HG02588 (cell line): ENCODE data around the gene COL13A1.

Source experiments
- ATAC-seq: cut with Tn5 transposase; IDR thresholded peaks from one replicate; pipeline ENCODE4 v1.9.1; 2021; ENCODE audit warnings: mild to moderate bottlenecking, moderate library complexity; ENCODE audit not compliant: unreplicated experiment

The COL13A1 gene

DNA sequence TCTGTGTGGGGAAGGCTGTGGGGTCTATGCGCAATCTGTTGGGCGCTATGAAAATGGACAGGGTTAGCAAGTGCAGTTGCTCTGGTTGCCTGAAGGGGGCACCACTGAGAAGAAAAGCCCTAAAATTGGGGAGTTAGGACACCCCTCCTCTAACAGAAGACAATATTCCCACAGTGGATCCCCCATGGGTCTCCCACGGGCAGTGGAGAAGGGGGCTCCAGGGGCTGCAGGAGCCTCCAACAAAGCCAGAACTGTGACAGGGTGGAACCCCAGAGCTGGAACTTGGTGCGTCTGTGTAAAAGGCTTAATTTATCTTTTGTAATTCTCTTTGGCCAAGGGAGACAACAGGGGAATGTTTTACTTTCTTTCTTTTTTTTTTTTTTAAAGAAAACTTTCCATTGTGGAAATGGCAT, 12.5 kb upstream of the COL13A1 start:
- ATAC-seq, result no peak

DNA sequence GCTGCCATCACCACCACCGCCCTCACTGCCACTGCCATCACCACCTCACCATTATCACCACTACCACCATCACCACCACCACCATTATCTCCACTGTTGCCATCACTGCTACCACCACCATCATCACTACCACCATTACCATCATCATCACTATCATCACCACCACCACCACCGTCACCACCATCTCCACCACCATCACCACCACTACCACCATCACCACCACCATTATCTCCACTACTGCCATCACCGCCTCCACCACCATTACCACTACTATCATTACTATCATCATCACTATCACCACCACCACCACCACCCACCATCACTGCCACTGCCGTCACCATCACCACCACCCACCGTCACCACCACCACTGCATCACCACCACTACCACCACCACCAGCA, 9.9 kb upstream of the COL13A1 start:
- ATAC-seq, result no peak

DNA sequence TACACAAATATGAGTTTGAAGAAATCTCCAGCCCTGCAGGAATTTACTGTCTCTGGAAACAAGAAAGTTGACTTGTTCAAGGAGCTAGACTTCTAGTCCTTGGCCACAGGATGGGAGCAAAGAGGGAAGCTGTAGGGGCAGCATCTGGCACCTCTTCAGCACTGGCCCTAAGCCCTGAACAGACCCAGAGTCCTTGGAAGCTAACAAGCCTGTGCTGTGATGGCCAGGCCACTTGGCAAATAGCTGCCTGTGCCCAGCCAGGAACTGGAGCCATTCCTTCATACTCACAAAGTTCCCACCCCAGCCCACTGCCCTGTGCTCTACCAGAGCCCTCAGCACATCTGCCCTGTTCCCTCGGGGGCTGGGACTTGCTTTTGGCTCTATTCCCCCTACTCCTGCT, 9.4 kb upstream of the COL13A1 start:
- no peak for ATAC-seq

DNA sequence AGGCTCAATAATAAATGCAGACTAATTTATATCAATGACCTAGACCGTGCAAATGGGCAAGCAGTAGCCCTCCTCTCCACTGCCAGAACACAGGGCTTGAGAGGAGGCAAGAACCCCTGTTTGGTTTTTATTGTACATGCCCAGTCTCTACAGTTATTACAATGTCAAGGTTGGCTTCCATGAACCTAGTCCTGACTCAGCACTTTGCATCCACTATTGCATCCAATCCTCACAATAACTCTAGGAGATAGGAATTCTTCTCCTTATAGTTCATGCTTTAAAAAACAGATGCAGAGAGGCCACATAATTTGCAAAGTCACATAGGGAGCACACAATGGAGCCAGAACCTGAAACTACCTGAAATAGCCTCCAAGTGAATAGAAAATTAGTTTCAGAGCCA, 7.0 kb upstream of the COL13A1 start:
- no peak for ATAC-seq

DNA sequence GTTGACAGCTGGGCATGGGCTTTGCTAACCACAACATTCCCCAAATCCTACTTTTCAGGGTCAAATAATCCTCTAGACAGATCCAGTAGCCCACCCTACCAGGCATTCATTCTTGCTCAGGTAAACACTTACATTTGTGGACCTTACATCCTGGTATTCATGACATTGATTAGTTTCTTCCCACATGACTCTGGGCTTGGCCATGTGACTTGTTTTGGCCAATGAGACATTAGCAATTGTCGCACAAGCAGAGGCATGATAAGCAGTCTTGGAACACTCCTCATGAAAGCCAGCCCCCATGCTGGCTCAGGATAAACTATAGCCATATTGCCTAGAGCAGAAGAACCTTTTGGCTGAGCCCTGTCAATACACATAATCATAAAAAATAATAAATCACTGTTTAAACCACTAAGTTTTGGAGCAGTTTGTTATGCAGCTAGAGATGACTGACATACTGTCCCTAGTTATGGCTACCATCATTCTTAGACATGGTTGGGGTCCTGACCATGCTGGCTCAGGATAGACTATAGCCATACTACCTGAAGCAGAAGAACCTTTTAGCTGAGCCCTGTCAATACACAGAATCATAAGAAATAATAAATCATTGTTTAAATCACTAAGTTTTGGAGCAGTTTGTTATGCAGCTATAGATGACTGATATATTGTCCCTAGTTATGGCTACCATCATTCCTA, 6.3 kb upstream of the COL13A1 start:
- no peak for ATAC-seq

DNA sequence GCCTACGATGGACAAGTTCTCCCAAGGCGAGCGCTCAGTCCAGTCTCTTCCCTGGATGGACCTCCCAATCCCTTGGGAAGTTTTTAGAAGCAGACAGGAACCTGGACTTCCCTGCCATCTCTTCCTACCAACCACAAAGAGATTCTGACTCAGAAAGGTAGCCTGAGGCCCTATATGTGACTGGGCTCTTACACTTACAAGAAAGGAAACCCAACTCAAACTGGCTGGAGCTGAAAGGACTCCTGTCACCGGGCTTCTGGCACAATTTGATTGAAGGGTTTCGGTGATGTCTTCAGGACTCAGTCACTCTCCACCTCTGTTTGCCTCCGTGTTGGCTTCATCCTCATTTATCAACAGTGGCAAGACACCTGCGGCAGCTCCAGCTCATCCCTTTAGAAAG, 3.7 kb upstream of the COL13A1 start:
- ATAC-seq, result no peak

DNA sequence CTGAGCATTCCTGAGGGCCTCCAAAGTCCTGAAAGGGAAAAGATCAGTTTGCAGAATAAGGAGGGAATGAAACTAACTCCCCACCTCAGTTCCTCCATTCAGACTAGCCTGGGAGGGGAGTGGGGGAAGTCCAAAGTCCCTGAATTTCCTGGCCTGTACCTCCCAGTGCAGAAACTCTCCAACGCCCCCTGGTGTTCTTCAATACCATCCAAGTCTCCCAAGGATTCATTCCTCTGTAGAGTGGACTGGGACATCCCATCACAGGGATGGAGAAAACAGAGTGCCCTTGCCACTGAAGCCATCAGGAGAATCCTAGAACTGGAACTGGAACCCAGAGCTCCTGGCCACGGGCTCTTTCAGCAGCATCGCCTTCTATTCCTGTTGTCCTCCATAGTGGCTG, 1.6 kb upstream of the COL13A1 start:
- no peak for ATAC-seq

DNA sequence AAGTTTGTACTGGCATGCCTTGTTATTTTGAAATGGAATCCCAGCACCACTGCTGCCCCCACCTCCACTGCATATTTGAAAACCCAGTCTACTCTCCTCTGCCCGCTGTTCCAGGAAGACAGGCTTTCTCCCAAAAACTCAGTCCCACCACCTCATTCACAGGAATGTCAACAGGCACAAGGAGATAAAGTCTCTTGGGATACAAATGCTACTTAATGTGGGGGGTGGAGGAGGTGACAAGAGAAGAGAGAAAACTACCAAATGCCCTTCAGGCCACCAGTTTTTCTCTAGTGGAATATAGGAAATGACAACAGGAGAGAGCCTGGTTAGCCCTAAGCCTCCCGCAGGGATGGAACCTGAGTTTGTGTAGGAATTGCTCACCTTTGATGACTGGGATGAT, 1.0 kb upstream of the COL13A1 start:
- ATAC-seq, result no peak

DNA sequence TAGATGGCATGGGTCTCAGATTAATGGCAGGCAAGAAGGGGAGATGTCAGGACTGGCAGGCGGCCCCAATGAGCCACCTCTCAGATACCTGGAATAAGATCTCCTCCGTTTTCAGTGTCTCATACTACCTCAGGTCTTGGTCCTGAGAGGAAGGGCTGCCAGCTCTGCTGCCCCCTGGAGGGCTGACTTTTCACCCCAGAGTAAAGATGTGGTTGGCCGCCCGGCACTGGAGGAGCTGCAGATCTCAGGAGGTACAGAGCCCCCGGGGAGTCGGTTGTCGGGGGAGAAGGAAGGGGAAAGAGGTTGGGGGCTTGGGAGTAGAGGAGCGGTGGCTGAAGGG, 642 bp upstream of the COL13A1 start:
- ATAC-seq, result no peak

DNA sequence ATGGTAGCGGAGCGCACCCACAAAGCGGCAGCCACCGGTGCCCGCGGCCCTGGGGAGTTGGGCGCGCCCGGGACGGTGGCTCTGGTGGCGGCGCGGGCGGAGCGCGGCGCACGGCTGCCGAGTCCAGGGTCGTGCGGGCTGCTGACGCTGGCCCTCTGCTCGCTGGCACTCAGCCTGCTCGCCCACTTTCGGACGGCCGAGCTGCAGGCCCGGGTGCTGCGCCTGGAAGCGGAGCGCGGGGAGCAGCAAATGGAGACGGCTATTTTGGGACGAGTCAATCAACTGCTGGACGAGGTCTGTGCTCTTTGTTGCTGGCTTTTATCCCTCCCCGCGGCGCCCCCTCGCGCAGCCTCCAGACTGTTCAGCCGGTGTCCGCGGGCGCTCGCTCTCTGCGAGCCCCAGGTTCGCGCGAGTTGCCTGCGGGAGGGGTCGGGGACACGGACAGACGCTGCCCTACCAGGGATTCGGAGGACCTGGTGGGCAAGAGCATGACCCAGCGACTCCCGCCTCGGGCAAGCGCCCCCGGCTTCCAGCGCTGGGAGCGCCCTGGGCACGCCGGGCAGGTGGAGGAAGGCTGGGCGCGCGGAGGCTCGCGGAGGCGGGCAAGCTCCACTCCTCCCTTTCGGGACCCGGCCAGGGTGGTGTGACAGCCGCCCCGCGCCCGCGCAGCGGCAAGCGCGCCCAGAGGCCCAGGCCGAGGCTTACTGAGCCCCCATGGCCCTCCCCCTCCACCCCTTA, 887 bp downstream of the COL13A1 start:
- ATAC-seq, result no peak

DNA sequence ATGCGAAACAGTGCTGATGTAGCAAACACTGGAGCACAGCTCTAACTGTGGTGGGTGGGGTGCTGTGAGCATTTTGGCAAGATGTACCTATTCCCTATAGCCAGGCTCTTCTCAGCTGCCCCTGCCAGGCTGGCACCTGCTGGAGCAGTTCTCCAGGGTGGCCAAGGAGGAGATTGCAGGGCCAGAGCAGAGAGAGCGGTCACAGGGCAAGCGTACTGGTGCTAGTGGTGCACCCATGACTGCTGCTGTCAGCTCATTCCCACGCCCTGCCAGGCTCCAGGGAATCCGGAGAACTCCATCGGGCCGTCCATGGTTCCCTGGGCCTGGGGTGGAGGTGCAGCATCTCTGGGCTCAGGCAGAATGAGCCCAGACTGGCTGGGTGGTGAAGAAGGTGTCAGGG, 2.1 kb downstream of the COL13A1 start:
- no peak for ATAC-seq

DNA sequence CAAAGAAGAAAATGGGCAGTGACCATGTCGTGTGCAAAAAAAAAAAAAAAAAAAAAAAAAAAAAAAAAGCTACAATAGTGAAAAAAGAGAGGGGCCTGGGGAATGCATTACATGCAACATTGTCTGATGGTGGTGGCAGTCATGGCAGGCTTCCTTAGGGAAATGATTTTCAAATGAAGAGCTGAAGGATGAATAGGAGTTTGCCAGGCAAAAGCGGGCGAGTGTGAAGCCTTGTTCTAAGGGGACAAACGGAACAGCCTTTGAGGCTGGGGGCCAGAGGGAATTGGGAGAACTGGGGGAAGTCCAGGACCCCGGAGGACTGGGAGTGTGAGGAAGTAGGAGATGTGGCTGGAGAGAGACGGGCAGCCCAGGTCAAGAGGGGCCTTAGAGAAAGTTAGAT, 3.1 kb downstream of the COL13A1 start:
- ATAC-seq, result no peak

DNA sequence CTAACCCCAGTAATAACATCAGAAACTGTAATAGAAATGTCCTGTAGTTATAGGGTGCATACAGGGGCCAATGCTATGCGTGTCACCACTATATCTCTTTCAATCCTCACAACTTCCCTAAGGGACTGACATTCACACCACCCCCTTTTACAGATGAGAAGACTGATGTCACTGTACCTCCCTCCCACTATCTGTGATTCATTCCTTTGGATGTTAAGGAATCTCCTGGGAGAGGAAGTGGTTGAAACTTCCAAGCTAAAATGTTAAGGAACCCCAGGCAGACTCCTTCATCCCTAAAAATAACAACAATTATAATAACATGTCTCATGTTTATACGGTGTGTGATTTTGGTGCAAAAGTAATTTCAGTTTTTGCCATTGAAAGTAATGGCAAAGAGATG, 5.4 kb downstream of the COL13A1 start:
- ATAC-seq, result no peak

DNA sequence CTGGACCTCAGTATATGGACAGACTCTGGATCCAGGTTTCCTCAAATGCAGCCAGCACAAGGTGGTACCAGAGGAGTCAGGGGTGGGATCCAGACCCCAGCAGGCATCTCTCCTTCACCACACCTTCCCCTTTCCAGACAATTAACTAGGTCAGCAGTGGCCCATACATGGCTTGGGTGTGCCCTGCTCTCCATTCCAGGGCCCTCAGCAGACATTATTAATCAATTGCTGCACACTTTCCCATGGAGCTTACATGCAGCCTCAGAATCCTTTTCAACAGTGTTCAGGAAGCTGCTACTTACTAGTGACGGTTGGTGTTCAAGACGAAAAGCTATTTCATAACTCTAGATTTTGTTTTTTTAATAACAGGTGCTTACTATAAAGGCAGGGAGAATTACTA, 6.0 kb downstream of the COL13A1 start:
- ATAC-seq, result no peak

DNA sequence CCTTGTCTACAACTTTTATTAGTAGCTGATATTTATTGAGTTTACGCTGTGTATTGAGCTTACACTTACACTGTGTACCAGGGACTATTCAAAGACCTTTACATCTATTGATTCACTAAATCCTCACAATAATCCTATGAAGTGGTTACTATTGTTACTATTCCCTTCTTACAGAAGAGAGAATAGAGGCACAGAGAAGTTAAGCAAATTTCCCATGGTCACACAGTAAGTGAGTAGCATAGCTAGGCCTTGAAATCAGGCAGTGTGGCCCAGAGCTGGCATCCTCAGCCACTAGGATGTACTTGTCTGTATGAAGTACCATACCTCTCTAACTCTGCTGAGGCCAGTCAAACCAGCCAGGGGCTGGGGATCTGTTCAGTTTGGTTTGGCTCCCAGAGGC, 7.6 kb downstream of the COL13A1 start:
- ATAC-seq, result no peak

DNA sequence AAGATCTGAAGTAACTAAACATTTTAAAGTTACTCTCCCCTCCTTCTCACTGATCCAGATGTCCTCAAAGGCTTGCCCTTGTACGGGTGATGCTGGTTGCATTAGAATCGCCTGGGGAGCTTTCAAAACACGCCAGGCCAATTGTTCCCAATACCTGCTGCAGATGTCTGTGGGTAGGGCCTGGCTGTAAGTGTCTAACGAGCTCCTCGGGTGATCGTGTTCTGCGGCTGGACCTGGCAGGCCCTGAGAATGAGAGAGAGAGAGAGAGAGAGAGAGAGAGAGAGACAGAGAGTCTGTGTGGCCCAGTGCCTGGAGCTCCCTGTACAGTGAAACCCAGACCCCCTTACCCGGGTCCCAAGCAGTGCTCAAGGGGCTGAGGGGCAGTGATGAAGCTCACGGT, 8.4 kb downstream of the COL13A1 start:
- no peak for ATAC-seq

DNA sequence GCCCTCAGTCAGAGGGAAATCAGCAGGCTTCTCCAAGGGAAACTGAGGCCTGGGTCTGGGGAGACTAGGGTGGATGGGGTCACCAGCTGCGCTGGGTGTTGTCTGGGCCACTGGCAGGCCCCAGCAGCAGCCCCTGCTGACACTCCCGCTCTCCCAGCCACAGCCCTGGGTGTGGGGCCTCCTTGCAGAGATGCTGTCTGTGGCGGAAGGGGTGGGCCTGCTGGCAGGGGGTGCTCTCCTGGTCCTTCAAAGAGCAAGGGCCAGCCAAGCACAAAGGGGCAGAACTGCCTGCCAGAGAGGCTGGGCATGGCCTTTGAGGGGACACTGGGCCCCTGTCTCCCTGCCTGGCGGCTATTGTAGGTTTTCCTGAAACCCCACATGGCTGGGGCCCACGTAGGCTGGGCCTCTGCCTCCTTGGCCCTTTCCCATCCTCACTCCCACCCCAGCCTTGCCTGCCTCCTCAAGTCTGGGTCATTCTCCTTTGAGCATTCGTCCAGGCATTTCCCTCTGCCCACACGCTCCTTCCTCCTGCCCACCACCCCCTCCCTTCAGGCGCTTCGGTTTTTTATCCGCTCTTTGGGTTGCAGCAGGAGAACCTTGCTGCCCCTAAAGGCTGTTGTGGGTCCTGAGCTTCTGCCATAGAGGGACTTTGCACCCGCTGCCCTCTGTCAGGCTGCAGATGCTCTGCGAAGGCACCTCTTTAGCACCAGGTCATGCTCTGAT, 9.1 kb downstream of the COL13A1 start:
- no peak for ATAC-seq

DNA sequence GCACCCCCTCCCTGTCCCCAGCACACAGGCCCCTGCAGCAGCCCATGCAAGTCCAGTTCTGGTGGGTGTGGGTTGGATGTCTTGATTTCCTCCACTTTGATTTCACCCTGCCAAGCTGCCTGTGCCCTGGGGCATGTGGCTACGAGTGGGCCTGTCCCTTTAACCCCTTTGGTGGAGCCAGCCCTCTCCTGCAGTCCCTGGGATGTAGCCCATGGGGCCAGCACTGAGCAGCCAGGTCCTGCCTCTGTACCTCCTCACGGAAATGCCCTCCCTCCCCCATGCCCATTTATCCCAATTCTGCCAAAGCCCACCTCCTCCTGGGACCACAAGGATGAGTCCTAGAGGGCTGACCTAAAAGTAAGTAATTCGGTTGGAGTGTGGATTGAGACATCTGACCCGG, 11.9 kb downstream of the COL13A1 start:
- ATAC-seq, result no peak

DNA sequence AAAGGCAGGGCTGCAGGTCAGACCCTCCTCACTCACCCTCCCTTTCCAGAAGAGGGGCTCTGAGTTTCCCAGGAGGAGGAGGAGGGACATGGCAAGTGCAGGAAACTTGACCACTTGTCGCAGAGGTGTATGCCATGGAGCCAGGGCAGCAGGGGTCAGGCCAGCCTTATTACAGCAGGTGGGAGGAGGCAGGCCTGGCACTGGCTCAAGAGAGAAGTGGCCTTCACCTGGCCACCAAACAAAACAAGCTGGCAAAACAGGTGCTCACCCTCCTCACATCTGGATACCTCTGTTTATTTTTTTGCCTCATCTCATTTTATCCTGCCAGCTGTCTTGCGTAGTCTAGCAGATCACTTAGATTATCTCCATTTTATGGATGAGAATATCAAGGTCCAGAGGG, 12.5 kb downstream of the COL13A1 start:
- no peak for ATAC-seq

DNA sequence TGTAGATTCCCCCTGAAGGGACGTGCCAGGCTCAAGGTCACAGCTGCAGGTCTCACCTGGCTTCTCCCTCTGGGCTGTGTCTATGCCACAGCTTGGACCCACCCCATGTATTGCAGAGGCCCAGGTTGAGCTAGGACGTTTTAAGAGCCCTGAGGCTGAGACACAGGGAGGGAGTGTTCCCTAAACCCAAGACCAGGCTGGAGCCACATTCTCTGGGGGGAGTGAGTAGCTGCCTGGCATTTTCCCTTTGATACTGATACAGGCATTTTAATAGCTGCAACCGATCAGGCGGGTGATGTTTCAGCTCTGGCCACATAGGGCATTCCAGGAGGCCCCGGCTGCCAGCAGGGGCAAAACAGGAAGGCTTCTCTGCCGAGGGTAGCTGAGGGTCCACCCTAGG, 13.4 kb downstream of the COL13A1 start:
- ATAC-seq, result no peak

DNA sequence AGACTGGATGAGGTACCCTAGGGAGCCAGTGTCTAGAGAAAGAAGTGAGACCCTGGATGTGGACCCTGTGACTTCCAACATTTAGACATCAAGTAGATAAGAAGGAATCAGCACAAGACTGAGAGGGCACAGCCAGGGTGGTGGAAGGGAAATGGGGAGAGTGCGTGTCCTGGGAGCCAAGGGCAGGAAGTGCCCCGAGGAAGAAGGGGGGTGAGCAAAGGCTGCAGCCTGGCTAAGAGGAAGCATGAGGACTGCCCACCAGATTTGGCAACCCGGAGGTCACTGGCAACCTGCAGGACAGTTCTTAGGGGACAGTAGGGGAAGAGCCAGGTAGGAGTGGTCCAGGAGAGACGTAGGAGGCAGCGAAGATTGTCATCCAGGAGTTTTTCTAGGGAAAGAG, 14.8 kb downstream of the COL13A1 start:
- no peak for ATAC-seq

DNA sequence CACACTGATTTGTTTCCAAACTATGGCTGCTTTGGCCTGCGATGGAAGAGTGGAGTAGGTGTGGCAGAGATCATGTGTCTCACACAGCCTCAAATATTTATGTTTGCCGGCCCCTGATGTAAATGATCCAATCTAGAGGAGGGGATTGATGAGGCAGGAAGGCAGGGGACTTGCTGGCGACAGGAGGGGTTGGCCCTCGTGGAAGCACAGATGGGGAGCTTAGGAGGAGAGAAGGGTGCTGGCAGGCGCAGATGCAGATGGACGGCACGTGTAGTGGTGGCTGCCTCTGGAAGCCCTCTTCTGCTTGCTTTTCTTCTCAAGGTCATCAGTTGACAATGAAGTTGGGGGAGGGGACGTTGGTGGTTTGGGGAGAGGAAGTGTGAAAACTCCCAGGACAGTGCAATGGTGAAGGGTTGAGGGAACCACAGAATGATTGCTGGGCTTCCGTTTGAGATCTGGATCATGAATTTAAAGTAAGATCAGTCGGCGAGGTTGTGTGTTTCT, 15.4 kb downstream of the COL13A1 start:
- ATAC-seq, result no peak
